ENCODE data around the gene GAD1. TPM values are rescaled to one million over a fixed set of nuclear protein-coding genes. Genes with fewer than 3 reads are reported as not detected.

Gene GAD1
- polyA plus RNA-seq, 2 of the 4 experiments (the other 2 are of a cell fraction), result 0.15 to 0.48 TPM

DNA sequence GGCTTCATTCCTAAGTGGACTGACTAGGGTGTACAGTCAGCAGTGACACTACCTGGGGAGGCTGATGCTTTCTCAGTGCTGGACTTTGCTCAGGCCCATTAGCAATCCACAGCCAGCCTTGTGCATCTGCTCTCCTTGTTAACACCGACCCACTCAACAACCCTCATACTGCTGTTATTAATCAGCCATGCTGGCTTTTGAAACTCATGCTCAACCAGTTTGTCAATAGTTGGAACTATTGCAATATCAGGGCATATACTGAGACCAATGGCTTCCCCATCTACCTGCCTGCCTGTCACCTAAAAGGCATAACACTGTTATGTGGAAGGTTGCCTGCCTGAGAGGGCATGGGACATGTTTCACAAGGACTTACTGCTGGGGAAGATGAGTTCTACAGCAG lies 39.4 kb downstream of the GAD1 start (continued):
- TF ChIP-seq, protein P1, sequence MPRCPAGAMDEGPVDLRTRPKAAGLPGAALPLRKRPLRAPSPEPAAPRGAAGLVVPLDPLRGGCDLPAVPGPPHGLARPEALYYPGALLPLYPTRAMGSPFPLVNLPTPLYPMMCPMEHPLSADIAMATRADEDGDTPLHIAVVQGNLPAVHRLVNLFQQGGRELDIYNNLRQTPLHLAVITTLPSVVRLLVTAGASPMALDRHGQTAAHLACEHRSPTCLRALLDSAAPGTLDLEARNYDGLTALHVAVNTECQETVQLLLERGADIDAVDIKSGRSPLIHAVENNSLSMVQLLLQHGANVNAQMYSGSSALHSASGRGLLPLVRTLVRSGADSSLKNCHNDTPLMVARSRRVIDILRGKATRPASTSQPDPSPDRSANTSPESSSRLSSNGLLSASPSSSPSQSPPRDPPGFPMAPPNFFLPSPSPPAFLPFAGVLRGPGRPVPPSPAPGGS (IDR thresholded peaks at IDR 0.05), result no peak
- no peak for TF ChIP-seq KDM1A (IDR thresholded peaks at IDR 0.05; ENCODE audit: low read depth)

DNA sequence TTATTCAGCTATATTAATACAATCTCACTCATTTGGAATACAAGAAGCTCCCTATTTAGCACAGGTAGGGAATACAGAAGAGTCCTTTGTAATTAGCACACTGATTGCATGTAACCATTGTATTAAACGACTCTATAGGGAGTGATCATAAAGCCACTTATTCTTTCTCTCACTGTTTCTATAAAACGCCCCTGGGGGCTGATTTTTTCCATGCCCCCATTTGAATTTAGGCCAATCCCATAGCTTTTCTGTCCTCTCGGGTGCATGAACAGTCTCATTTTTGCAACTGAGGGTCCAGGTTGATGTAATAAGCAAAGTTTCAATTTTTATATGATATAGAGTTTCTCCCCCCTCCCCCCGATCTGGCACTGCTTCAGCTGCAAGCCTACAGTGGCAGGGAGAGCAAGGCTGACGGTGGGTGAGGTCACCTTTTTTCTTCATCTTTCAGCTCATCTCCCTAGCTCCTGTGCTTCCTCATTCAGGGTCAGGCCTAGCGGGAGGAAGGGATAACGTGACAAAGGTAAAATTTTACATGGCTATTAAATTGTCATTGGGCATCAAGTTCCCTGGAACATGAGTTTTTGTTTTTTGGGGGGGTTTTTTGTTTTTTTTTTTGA lies 45.7 kb downstream of the GAD1 start:
- ChIA-PET POLR2A (no interaction called here), CTCF (interaction anchor here (0.6 to 5.0 kb wide), 2 partner anchors 10 to 718 kb away, joined by 3 to 29 read pairs; no protein-coding TSS in a partner anchor)
- TF ChIP-seq HOXB13 (CRISPR knock-in tag; IDR thresholded peaks at IDR 0.05; ENCODE audit: low read depth) (no peak), EHF (CRISPR knock-in tag; IDR thresholded peaks at IDR 0.05) (no peak), MYC (IDR thresholded peaks at IDR 0.05; ENCODE audit: borderline replicate concordance, low read length) (no peak), TP53 (CRISPR knock-in tag; IDR thresholded peaks at IDR 0.05) (no peak)
- ATAC-seq, result no peak
- Histone ChIP-seq H3K4me3 (no peak overlapping the region), H3K27ac (no peak overlapping the region), H3K9me3 (no peaks in the 10 kb centered on the region), H3K4me1 (no peaks in the 10 kb centered on the region), H3K4me2 (no peak overlapping the region)
- 40% methylated on average over 7 of the region's 7 CpGs for WGBS (ENCODE audit: missing lambda C conversion rate)
- no peak for DNase-seq (ENCODE audit: low read depth in 1 of 2, low spot score in 1 of 2)
- no peak for FAIRE-seq

DNA sequence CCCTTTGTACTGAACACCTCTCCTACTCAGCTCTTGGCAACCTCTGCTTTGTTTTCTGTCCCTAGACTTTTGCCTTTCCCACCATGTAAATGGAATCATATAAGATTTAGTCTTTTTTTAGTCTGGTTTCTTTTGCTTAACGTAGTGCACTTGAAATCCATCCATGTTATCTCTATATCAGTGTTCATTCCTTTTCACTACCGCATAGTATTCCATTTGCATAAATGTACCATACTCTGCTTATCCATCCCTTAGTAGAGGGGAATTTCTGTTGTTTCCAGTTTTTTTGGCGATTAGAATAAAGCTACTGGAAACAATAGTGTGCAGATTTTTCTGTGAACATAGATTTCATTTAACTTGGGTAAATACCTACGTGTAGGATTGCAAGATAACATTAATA lies 46.4 kb downstream of the GAD1 start:
- CTCF ChIA-PET, result interaction anchor here (5.0 kb wide), 1 partner anchor 9 kb away, joined by 29 read pairs; no protein-coding TSS in a partner anchor
- WGBS (ENCODE audit: missing lambda C conversion rate), result 41% methylated on average over 4 of the region's 4 CpGs
- no peak for DNase-seq (ENCODE audit: low read depth in 1 of 2, low spot score in 1 of 2)
- Histone ChIP-seq H3K4me1 (no peaks in the 10 kb centered on the region), H3K27ac (no peak overlapping the region), H3K4me3 (no peak overlapping the region), H3K4me2 (no peak overlapping the region), H3K9me3 (no peaks in the 10 kb centered on the region)
- ATAC-seq, result no peak
- no peak for FAIRE-seq
- TF ChIP-seq, protein P2, sequence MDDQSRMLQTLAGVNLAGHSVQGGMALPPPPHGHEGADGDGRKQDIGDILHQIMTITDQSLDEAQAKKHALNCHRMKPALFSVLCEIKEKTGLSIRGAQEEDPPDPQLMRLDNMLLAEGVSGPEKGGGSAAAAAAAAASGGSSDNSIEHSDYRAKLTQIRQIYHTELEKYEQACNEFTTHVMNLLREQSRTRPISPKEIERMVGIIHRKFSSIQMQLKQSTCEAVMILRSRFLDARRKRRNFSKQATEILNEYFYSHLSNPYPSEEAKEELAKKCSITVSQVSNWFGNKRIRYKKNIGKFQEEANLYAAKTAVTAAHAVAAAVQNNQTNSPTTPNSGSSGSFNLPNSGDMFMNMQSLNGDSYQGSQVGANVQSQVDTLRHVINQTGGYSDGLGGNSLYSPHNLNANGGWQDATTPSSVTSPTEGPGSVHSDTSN (IDR thresholded peaks at IDR 0.05), result no peak
- TF ChIP-seq SMC3 (IDR thresholded peaks at IDR 0.05), result no peak
- no peak for TF ChIP-seq HDAC2 (IDR thresholded peaks at IDR 0.05)
- no peak for TF ChIP-seq RNF2 (IDR thresholded peaks at IDR 0.05; ENCODE audit: borderline replicate concordance, low read depth)
- POLR2A ChIA-PET, result no interaction called here

DNA sequence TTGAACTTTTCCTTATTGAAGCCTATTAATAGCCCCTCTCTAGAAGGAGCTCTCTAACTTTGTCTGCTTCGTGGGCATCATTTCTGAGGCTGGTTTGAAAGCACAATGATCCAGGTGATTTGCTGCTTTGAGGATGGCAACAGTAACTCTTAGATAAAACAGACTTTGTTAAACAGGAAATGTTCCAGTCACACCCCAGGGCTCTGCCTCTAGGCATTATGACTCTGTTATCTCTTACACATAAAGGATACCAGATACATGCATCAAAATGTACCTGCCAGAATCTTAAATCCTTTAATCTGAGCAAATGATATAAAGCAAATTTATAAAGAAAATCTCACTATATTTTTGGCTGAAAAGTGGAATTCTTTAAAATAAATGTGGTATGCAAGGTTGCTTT lies 52.3 kb downstream of the GAD1 start:
- WGBS (ENCODE audit: missing lambda C conversion rate), result 7% methylated on average over 1 of the region's 1 CpG
- ATAC-seq (no peak), DNase-seq (ENCODE audit: low read depth in 1 of 2, low spot score in 1 of 2) (no peak), FAIRE-seq (no peak)
- H3K4me2 ChIP-seq, result no peak overlapping the region
- CTCF ChIA-PET, result no interaction called here
- H3K9me3 ChIP-seq, result no peaks in the 10 kb centered on the region
- H3K4me3 ChIP-seq, result no peak overlapping the region
- TF ChIP-seq KDM1A (IDR thresholded peaks at IDR 0.05; ENCODE audit: low read depth) (no peak), TFCP2L1 (CRISPR knock-in tag; IDR thresholded peaks at IDR 0.05) (no peak), ZFP36 (IDR thresholded peaks at IDR 0.05; ENCODE audit: borderline replicate concordance, partially characterized antibody) (no peak), JUNB (IDR thresholded peaks at IDR 0.05) (no peak), ZSCAN20 (CRISPR knock-in tag; IDR thresholded peaks at IDR 0.05) (no peak), MYC (IDR thresholded peaks at IDR 0.05; ENCODE audit: borderline replicate concordance, low read length) (no peak)
- TF ChIP-seq, protein P3, sequence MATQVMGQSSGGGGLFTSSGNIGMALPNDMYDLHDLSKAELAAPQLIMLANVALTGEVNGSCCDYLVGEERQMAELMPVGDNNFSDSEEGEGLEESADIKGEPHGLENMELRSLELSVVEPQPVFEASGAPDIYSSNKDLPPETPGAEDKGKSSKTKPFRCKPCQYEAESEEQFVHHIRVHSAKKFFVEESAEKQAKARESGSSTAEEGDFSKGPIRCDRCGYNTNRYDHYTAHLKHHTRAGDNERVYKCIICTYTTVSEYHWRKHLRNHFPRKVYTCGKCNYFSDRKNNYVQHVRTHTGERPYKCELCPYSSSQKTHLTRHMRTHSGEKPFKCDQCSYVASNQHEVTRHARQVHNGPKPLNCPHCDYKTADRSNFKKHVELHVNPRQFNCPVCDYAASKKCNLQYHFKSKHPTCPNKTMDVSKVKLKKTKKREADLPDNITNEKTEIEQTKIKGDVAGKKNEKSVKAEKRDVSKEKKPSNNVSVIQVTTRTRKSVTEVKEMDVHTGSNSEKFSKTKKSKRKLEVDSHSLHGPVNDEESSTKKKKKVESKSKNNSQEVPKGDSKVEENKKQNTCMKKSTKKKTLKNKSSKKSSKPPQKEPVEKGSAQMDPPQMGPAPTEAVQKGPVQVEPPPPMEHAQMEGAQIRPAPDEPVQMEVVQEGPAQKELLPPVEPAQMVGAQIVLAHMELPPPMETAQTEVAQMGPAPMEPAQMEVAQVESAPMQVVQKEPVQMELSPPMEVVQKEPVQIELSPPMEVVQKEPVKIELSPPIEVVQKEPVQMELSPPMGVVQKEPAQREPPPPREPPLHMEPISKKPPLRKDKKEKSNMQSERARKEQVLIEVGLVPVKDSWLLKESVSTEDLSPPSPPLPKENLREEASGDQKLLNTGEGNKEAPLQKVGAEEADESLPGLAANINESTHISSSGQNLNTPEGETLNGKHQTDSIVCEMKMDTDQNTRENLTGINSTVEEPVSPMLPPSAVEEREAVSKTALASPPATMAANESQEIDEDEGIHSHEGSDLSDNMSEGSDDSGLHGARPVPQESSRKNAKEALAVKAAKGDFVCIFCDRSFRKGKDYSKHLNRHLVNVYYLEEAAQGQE (IDR thresholded peaks at IDR 0.05), result no peak
- H3K27ac ChIP-seq, result no peak overlapping the region
- POLR2A ChIA-PET, result no interaction called here
- no peaks in the 10 kb centered on the region for H3K4me1 ChIP-seq

All from A549 (cell line).